Renal cortex interstitium (tissue), 11 donors: Measurements from ENCODE around the gene MAP2. TPM values are rescaled to one million over a fixed set of nuclear protein-coding genes. Genes with fewer than 3 reads are reported as not detected.
A peak's percentile ranks its signal among the peaks of the same experiment; 100 is the strongest.

Experiments
- DNase-seq, 11 donors: peaks; one replicate each; pipeline ENCODE4 v3.0.0-alpha.2; 2013; ENCODE audit warnings: low read depth in 9 of 11, low spot score in 4 of 11; ENCODE audit errors: extremely low read depth in 1 of 11
- polyA plus RNA-seq, 3 donors: library from polyadenylated mRNA; unstranded; fragments of 120-200 nt; gene quantifications; one replicate each; pipeline ENCODE4 v1.2.1, GENCODE V29; 2013; ENCODE audit not compliant: insufficient read length in 3 of 3

The MAP2 gene
- polyA plus RNA-seq, 3 donors: 32.2 to 36.6 (median 33.0) TPM

GRCh38 chr2:209726311-209726710, 302.5 kb downstream of the MAP2 start:
- no peak for DNase-seq

GRCh38 chr2:209727077-209727476, 303.2 kb downstream of the MAP2 start:
- DNase-seq: no peak

- no peak for DNase-seq
Observed at GRCh38 chr2:209734805-209735204, 311.0 kb downstream of the MAP2 start.

- no peak for DNase-seq
Observed at GRCh38 chr2:209741953-209742352, 318.1 kb downstream of the MAP2 start.

DNA sequence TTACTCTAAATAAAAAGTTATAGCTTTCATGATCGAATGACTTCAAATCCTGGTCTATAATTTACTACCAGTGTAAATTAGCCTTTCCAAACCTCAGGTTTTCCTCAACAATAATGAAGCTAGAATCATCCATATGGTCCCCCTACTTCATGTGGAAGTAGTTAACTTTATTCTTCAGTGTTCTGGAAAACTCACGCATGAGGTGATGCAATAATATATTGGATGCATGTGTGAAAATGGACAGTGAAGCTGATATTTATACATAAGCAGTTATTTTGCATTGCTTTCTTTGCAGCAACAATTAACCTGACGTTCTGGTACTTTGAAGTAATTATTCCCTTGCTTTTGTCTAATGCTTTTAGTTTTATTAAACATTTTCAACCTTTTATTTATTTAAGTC, 329.2 kb downstream of the MAP2 start:
- no peak for DNase-seq

GRCh38 chr2:209757163-209757562, 333.3 kb downstream of the MAP2 start:
- no peak for DNase-seq

- DNase-seq: no peak
Observed at GRCh38 chr2:209761566-209761965, 337.7 kb downstream of the MAP2 start.

GRCh38 chr2:209762563-209762962, 338.7 kb downstream of the MAP2 start:
- no peak for DNase-seq

- no peak for DNase-seq
Observed at GRCh38 chr2:209763106-209763505, 339.3 kb downstream of the MAP2 start.

DNA sequence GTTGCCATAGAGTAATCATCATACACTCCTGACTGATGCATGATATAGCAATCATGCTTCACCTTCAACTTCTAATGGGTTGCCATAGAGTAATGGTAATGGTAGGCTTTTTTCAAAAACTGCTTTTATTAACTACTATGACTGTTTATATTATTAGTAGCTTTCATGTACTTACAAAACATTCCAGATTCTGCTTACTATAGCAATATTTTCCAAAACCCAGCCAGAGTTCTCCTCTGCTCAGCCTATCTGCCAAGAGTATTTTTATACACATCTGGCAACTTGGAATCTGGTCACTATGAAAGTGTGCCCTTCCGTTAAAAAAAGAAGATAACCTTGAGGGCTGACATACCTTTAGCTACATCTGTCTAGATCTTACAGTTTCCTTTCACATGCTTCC, 342.8 kb downstream of the MAP2 start:
- no peak for DNase-seq

DNA sequence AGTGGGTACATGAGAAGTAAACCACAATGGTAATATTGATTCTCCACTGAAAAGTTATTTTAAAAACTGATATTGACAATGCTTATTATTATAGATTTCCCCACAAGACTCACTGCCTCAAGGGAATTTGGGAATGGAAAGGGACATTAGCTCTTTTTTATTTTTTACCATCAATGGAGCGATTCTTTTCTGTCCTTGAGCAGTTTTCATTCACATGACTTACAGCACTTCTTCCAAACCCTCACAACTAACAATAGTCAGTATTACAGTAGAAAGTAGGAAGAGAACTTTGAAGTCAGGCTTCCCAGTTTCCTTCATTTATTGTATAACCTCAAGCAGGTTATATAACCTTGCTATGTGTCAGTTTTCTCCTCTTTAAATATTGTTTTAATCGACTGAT, 343.5 kb downstream of the MAP2 start:
- DNase-seq: no peak

GRCh38 chr2:209768557-209768956, 344.7 kb downstream of the MAP2 start:
- DNase-seq: no peak

DNA sequence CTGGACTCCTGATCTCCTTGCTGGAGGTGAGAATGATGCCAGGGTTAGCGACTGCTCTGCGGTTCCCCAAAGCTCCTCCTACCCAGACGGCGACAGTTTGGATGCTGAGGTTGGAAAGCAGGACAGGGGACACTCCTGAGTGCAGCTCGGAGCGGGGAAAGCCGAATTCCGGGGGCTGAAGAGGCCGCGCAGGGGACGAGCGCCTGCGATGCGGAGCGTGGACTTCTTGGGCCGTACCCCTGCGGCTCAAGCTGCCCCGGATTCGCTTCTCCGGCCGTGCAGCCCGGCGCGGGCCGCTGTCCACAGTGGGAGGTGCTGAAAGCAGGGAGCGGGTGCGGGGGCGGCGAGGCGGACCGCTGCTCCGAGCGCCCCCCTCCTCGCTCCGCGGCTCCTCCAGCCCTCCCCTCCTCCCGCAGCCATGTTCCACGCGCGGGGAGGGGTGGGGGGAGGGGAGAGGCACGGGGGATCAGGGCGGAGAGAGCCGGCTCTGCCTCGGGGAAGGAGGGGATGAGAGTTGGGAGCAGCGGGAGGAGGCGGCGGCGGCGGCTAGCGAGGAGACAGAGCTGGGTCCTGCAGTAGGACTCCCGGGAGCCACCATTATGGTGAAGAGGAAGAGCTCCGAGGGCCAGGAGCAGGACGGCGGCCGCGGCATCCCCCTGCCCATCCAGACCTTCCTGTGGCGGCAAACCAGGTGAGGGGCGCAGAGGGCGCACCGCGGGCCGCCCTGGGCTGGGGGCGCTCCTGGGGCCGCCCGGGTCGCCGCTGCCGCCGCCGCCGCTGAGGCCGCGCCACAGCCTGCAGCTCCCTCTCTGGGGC, 347.8 kb downstream of the MAP2 start, which contains the start of gene UNC80:
Gene UNC80 (plus strand): TSS at position 359 of the 816 bp plus-strand sequence. CDS start 241 bp downstream, at position 600.
- DNase-seq: peak; percentile 65 to 85 (median 79)

DNA sequence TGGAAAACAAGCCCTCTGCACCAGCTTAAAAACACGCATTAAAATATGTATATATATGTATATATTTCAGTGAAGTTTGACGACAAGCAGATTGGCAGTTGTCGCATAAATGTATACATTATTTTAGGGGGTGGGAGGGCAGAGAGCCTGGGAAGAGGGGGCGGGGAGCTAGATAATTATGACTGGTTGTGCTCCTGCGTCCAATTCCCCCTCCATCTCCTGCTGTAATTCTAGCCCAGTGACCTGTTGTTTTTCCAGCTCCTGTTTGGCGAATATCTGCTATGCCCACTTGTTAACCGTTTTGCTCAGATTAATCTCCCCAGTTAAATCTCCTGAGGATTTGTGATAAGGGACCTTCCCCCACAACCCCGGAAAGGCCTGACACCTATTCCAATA, 348.4 kb downstream of the MAP2 start:
- DNase-seq: peak in 1 of 11 donors; percentile 7

- DNase-seq: no peak
Observed at GRCh38 chr2:209773377-209773776, 349.5 kb downstream of the MAP2 start.
